MCF 10A (cell line): Measurements from ENCODE around the gene MBOAT2. TPM values are rescaled to one million over a fixed set of nuclear protein-coding genes. Genes with fewer than 3 reads are reported as not detected.

Experiments
- BruUV-seq: library from RNA; stranded (reverse); fragments of 400-500 nt; replicated peaks from 2 replicates; lab custom pipeline; 2021; lab: Mats Ljungman, UMichigan
- CTCF ChIA-PET: fragments of 300-600 bp; sonication (Branson Sonifier 250); formaldehyde crosslinking; extraction: SDS; loops from one replicate; lab custom pipeline; 2021; ENCODE audit warnings: antibody characterized with exemption, inconsistent platforms; lab: Yijun Ruan, JAX
- POLR2A ChIA-PET: fragments of 300-600, 350-650 bp; sonication (Branson Sonifier 250); formaldehyde crosslinking; extraction: SDS; loops from one replicate; lab custom pipeline; 2020; ENCODE audit warnings: antibody characterized with exemption, inconsistent platforms; lab: Yijun Ruan, JAX
- DNase-seq: peaks from one replicate; pipeline ENCODE4 v3.0.0-alpha.2; 2018; ENCODE audit not compliant: unreplicated experiment
- H3K27ac Mint-ChIP-seq: one replicate; pipeline ENCODE4 v1.8.0; 2022; ENCODE audit warnings: mild to moderate bottlenecking, low read depth, mixed read lengths; ENCODE audit not compliant: unreplicated experiment
- H3K27me3 Mint-ChIP-seq: one replicate; pipeline ENCODE4 v1.8.0; 2022; ENCODE audit warnings: mixed read lengths; ENCODE audit not compliant: insufficient read depth, unreplicated experiment
- H3K36me3 Mint-ChIP-seq: one replicate; pipeline ENCODE4 v1.8.0; 2022; ENCODE audit warnings: mild to moderate bottlenecking, moderate library complexity, mixed read lengths; ENCODE audit not compliant: insufficient read depth, unreplicated experiment
- H3K4me1 Mint-ChIP-seq: one replicate; pipeline ENCODE4 v1.8.0; 2022; ENCODE audit warnings: mixed read lengths; ENCODE audit not compliant: insufficient read depth, unreplicated experiment
- H3K4me3 Mint-ChIP-seq: one replicate; pipeline ENCODE4 v1.8.0; 2022; ENCODE audit warnings: mild to moderate bottlenecking, moderate library complexity, mixed read lengths; ENCODE audit not compliant: unreplicated experiment
- H3K9me3 Mint-ChIP-seq: one replicate; pipeline ENCODE4 v1.8.0; 2022; ENCODE audit warnings: mixed read lengths; ENCODE audit not compliant: unreplicated experiment
- CTCF ChIP-seq: fragments of 200-600 bp; IDR thresholded peaks from one replicate; pipeline ENCODE4 v1.8.0; 2022; ENCODE audit warnings: antibody characterized with exemption, mild to moderate bottlenecking; ENCODE audit not compliant: unreplicated experiment
- intact Hi-C: fragments of 100-400 bp; cut with micrococcal nuclease; formaldehyde crosslinking; loops from 2 replicates; pipeline ENCODE4 v1.14.1; 2022
- total RNA-seq: library from RNA; stranded (reverse); gene quantifications from 2 replicates; pipeline ENCODE4 v1.2.3, GENCODE V29; 2022

Gene MBOAT2
- total RNA-seq, 1 experiment from 2014 or later = 34.7 TPM

GRCh38 chr2:8819194-8819593, 184.3 kb downstream of the MBOAT2 start:
- Mint-ChIP-seq H3K36me3 (peaks cover 22% of the 10 kb centered on the region), H3K4me3 (no peak overlapping the region), H3K27me3 (no peaks in the 10 kb centered on the region), H3K27ac (no peak overlapping the region), H3K4me1 (peaks cover 19% of the 10 kb centered on the region), H3K9me3 (no peaks in the 10 kb centered on the region)
- intact Hi-C loops = no loop called here
- no peak for TF ChIP-seq CTCF
- CTCF ChIA-PET = interaction anchor here (0.9 kb wide), 1 partner anchor 10 kb away, joined by 3 read pairs; no protein-coding TSS in a partner anchor
- POLR2A ChIA-PET = interaction anchor here (0.7 to 1.2 kb wide), 2 partner anchors 17 to 439 kb away, joined by 4 to 5 read pairs; no protein-coding TSS in a partner anchor
- DNase-seq = peak; percentile 36
- BruUV-seq = no TSS peak

GRCh38 chr2:8817221-8817620, 186.3 kb downstream of the MBOAT2 start:
- no peak overlapping the region for H3K4me3 Mint-ChIP-seq
- no peaks in the 10 kb centered on the region for H3K27me3 Mint-ChIP-seq
- intact Hi-C loops = no loop called here
- ChIA-PET CTCF (no interaction called here), POLR2A (interaction anchor here (0.6 to 1.3 kb wide), 3 partner anchors 9 to 150 kb away, joined by 3 to 4 read pairs (median 3); no protein-coding TSS in a partner anchor)
- H3K4me1 Mint-ChIP-seq = peaks cover 17% of the 10 kb centered on the region
- BruUV-seq = no TSS peak
- DNase-seq = no peak
- no peak overlapping the region for H3K27ac Mint-ChIP-seq
- H3K36me3 Mint-ChIP-seq = peaks cover 33% of the 10 kb centered on the region
- H3K9me3 Mint-ChIP-seq = no peaks in the 10 kb centered on the region
- no peak for TF ChIP-seq CTCF

- H3K27me3 Mint-ChIP-seq = no peaks in the 10 kb centered on the region
Observed at GRCh38 chr2:8806885-8807704, 196.4 kb downstream of the MBOAT2 start.

More at GRCh38 chr2:8806885-8807704, 196.4 kb downstream of the MBOAT2 start:
- peaks cover 56% of the 10 kb centered on the region for H3K36me3 Mint-ChIP-seq
- no peaks in the 10 kb centered on the region for H3K9me3 Mint-ChIP-seq
- no peak for TF ChIP-seq CTCF
- DNase-seq = no peak
- ChIA-PET POLR2A (interaction anchor here (0.7 to 1.0 kb wide), 2 partner anchors 10 to 226 kb away, joined by 4 read pairs; no protein-coding TSS in a partner anchor), CTCF (interaction anchor here (0.7 kb wide), 1 partner anchor 173 kb away, joined by 3 read pairs; no protein-coding TSS in a partner anchor)
- H3K27ac Mint-ChIP-seq = no peak overlapping the region
- BruUV-seq = no TSS peak
- no peak overlapping the region for H3K4me3 Mint-ChIP-seq
- H3K4me1 Mint-ChIP-seq = peaks cover 7% of the 10 kb centered on the region
- intact Hi-C loops = no loop called here
